HCT116 (cell line): Measurements from ENCODE around the gene PIKFYVE. TPM values are rescaled to one million over a fixed set of nuclear protein-coding genes. Genes with fewer than 3 reads are reported as not detected.

Experiments used
- ATAC-seq: fragments of 200-7000 bp; cut with Tn5 transposase; 2 replicates; pipeline ENCODE4 v1.9.1; 2020; ENCODE audit warnings: mild to moderate bottlenecking, moderate library complexity
- BruUV-seq: library from RNA; stranded (reverse); fragments of 400-500 nt; replicated peaks from 2 replicates; lab custom pipeline; 2021; lab: Mats Ljungman, UMichigan
- CTCF ChIA-PET: fragments of 300-600 bp; sonication (Branson Sonifier 250); formaldehyde crosslinking; loops from one replicate; lab custom pipeline; 2021; ENCODE audit warnings: antibody characterized with exemption; lab: Charles Lee
- POLR2A ChIA-PET: fragments of 300-600, 350-600 bp; sonication (Branson Sonifier 250); formaldehyde crosslinking; loops from one replicate; lab custom pipeline; 2021; ENCODE audit warnings: antibody characterized with exemption; lab: Charles Lee
- RAD21 ChIA-PET, 2 experiments: fragments of 300-600 bp; sonication (Branson Sonifier 250); formaldehyde crosslinking; loops; one replicate each; lab custom pipeline; 2023; ENCODE audit warnings: low total read pairs in 2 of 2; ENCODE audit not compliant: uncharacterized antibody in 2 of 2, unreplicated experiment in 2 of 2, low non-redundant PET in 1 of 2; lab: Charles Lee
- DNase-seq: peaks from one replicate; pipeline ENCODE4 v3.0.0-alpha.2; 2010; ENCODE audit warnings: low read depth, low spot score
- H2AFZ ChIP-seq: fragments of 200-600 bp; shearing (Covaris generic), sonication (generic); 2 replicates; pipeline ENCODE4 v1.6.1; 2017; ENCODE audit warnings: low read depth, mixed run types, mixed read lengths, antibody characterized with exemption, low read length; ENCODE audit not compliant: poor library complexity, severe bottlenecking
- H3K27ac ChIP-seq: 2 replicates; pipeline ENCODE4 v1.5.1; 2012; ENCODE audit warnings: low read depth, low read length
- H3K27me3 ChIP-seq: fragments of 200-600 bp; sonication (generic); 2 replicates; pipeline ENCODE4 v1.6.1; 2016; ENCODE audit warnings: mixed run types, low read length, mixed read lengths; ENCODE audit not compliant: insufficient read depth
- H3K36me3 ChIP-seq, 2 experiments: fragments of 200-500 bp in 1 of 2; fragments of 200-600 bp in 1 of 2; sonication (Bioruptor generic) in 1 of 2; sonication (generic) in 1 of 2; 2 replicates each; pipeline versions ENCODE4 v1.5.1 to v1.6.1; 2014 to 2016; ENCODE audit warnings: low read length in 2 of 2, inconsistent platforms in 1 of 2, mixed read lengths in 1 of 2, mixed run types in 1 of 2; ENCODE audit not compliant: insufficient read depth in 2 of 2, control insufficient read depth in 1 of 2
- H3K4me1 ChIP-seq, 2 experiments: fragments of 200-600 bp in 1 of 2; sonication (generic) in 1 of 2; 2 replicates each; pipeline versions ENCODE4 v1.5.1 to v1.6.1; 2012 to 2017; ENCODE audit warnings: low read length in 2 of 2, inconsistent platforms in 1 of 2, mild to moderate bottlenecking in 1 of 2, mixed read lengths in 1 of 2, mixed run types in 1 of 2, moderate library complexity in 1 of 2; ENCODE audit not compliant: insufficient read depth in 2 of 2, control insufficient read depth in 1 of 2
- H3K4me2 ChIP-seq: fragments of 200-600 bp; sonication (generic); 2 replicates; pipeline ENCODE4 v1.6.1; 2017; ENCODE audit warnings: mixed run types, low read length, mixed read lengths
- H3K4me3 ChIP-seq, 2 experiments: fragments of 200-600 bp in 1 of 2; sonication (generic) in 1 of 2; replicated peaks in 1 of 2; 2 replicates each; pipeline ENCODE4 v1.5.1; 2011 to 2016; ENCODE audit warnings: low read length in 2 of 2, control low read depth in 1 of 2, low read depth in 1 of 2, mild to moderate bottlenecking in 1 of 2, mixed read lengths in 1 of 2, mixed run types in 1 of 2
- H3K79me2 ChIP-seq: fragments of 200-600 bp; sonication (generic); 2 replicates; pipeline ENCODE4 v1.6.1; 2017; ENCODE audit warnings: mild to moderate bottlenecking, mixed run types, low read length, moderate library complexity, mixed read lengths; ENCODE audit not compliant: insufficient read depth
- H3K9ac ChIP-seq: fragments of 200-600 bp; sonication (generic); 2 replicates; pipeline ENCODE4 v1.6.1; 2016; ENCODE audit warnings: low read length, mixed read lengths
- H3K9me2 ChIP-seq: fragments of 200-600 bp; sonication (generic), shearing (Covaris generic); 2 replicates; pipeline ENCODE4 v1.6.1; 2017; ENCODE audit warnings: mixed run types, mild to moderate bottlenecking, moderate library complexity; ENCODE audit not compliant: insufficient read depth
- H3K9me3 ChIP-seq, 2 experiments: fragments of 200-500 bp in 1 of 2; fragments of 200-600 bp in 1 of 2; sonication (Bioruptor generic) in 1 of 2; sonication (generic) in 1 of 2; 2 replicates each; pipeline ENCODE4 v1.6.1; 2014 to 2017; ENCODE audit warnings: low read length in 2 of 2, mixed read lengths in 2 of 2, inconsistent platforms in 1 of 2, low read depth in 1 of 2, mild to moderate bottlenecking in 1 of 2, mixed run types in 1 of 2, moderate library complexity in 1 of 2; ENCODE audit not compliant: control insufficient read depth in 1 of 2, insufficient read depth in 1 of 2
- H4K20me1 ChIP-seq: fragments of 200-600 bp; sonication (generic), shearing (Covaris generic); 2 replicates; pipeline ENCODE4 v1.6.1; 2017; ENCODE audit warnings: mixed run types, mild to moderate bottlenecking, moderate library complexity; ENCODE audit not compliant: insufficient read depth
- CBX3 ChIP-seq: IDR thresholded peaks from 2 replicates; pipeline ENCODE4 v1.6.1; 2012; ENCODE audit warnings: low read depth
- CEBPB ChIP-seq: IDR thresholded peaks from 2 replicates; pipeline ENCODE4 v1.6.1; 2012; ENCODE audit warnings: low read depth
- EGR1 ChIP-seq: IDR thresholded peaks from 2 replicates; pipeline ENCODE4 v1.6.1; 2012; ENCODE audit warnings: low read depth
- EZH2phosphoT487 ChIP-seq: fragments of 200-600 bp; IDR thresholded peaks from 2 replicates; pipeline ENCODE4 v1.6.1; 2018; ENCODE audit warnings: antibody characterized with exemption, borderline replicate concordance
- FOSL1 ChIP-seq: IDR thresholded peaks from 2 replicates; pipeline ENCODE4 v1.6.1; 2012; ENCODE audit warnings: low read depth
- JUND ChIP-seq: IDR thresholded peaks from 2 replicates; pipeline ENCODE4 v1.6.1; 2012
- POLR2A ChIP-seq: IDR thresholded peaks from 2 replicates; pipeline ENCODE4 v1.7.0; 2011; ENCODE audit warnings: borderline replicate concordance; ENCODE audit not compliant: insufficient read depth, insufficient read length; ENCODE audit errors: extremely low read depth
- POLR2AphosphoS5 ChIP-seq: IDR thresholded peaks from 2 replicates; pipeline ENCODE4 v1.6.1; 2011; ENCODE audit warnings: mild to moderate bottlenecking, low read depth, low read length, moderate library complexity
- RAD21 ChIP-seq: IDR thresholded peaks from 2 replicates; pipeline ENCODE4 v1.6.1; 2012; ENCODE audit warnings: low read depth, mild to moderate bottlenecking
- SP1 ChIP-seq: IDR thresholded peaks from 2 replicates; pipeline ENCODE4 v1.6.1; 2012; ENCODE audit warnings: low read depth
- SRF ChIP-seq: IDR thresholded peaks from 2 replicates; pipeline ENCODE4 v1.6.1; 2012; ENCODE audit warnings: low read depth
- TCF7L2 ChIP-seq: IDR thresholded peaks from 2 replicates; pipeline ENCODE4 v1.7.0; 2011; ENCODE audit warnings: borderline replicate concordance, inconsistent platforms; ENCODE audit not compliant: insufficient read depth, insufficient read length; ENCODE audit errors: extremely low read depth
- YY1 ChIP-seq: IDR thresholded peaks from 2 replicates; pipeline ENCODE4 v1.6.1; 2011; ENCODE audit warnings: low read length, low read depth, moderate library complexity, mild to moderate bottlenecking; ENCODE audit not compliant: insufficient replicate concordance; ENCODE audit errors: extremely low read depth
- ZNF274 ChIP-seq: fragments of 200-500 bp; sonication (Bioruptor generic); IDR thresholded peaks from 2 replicates; pipeline ENCODE4 v1.6.1; 2014; ENCODE audit warnings: mild to moderate bottlenecking, low read depth, low read length, inconsistent platforms
- intact Hi-C: fragments of 100-400 bp; cut with micrococcal nuclease; formaldehyde crosslinking; loops from 2 replicates; pipeline ENCODE4 v1.10.0; 2022
- total RNA-seq: library from RNA; stranded (reverse); gene quantifications from one replicate; pipeline ENCODE4 v1.2.1, GENCODE V29; 2021; ENCODE audit not compliant: unreplicated experiment
- TF ChIP-seq, protein P1 (sequence below): IDR thresholded peaks from 2 replicates; pipeline ENCODE4 v1.6.1; 2012
- TF ChIP-seq, protein P2 (sequence below): IDR thresholded peaks from 2 replicates; pipeline ENCODE4 v1.6.1; 2011; ENCODE audit warnings: mild to moderate bottlenecking, low read length, moderate library complexity; ENCODE audit not compliant: insufficient replicate concordance; ENCODE audit errors: extremely low read depth

Gene PIKFYVE
- total RNA-seq, 1 experiment from 2014 or later: 21.8 TPM

DNA sequence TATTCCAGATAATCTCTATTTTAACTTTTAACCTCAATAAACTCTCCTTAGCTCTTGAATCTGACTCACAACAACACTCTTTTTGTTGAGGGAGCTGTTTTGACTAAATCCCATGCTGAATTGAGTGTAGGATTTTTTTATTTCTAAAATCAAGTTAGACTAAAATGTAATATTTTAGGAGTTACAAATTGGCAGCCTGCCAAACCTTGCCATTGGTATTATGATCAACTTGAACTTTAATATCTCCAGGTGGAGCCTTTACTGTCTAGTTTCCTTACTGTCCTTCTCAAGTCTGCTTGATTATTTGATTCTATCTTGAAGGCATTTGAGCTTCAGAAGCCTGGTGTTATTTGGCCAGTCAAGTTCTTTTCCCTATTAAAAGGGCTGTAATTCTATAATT, 8.7 kb downstream of the PIKFYVE start:
- intact Hi-C loops: no loop called here
- Histone ChIP-seq H3K79me2 (peaks cover 3% of the 10 kb centered on the region), H3K27me3 (no peaks in the 10 kb centered on the region), H3K9me3 (no peaks in the 10 kb centered on the region), H3K4me2 (no peak overlapping the region), H3K4me3 (no peak overlapping the region), H3K4me1 (no peaks in the 10 kb centered on the region), H3K9me2 (no peaks in the 10 kb centered on the region), H3K9ac (no peak overlapping the region), H3K36me3 (peaks cover 20 to 35% of the 10 kb centered on the region in 2 experiments; a peak in 3 of 4 replicates), H3K27ac (no peak overlapping the region), H4K20me1 (no peaks in the 10 kb centered on the region), H2AFZ (no peak overlapping the region)
- CTCF ChIA-PET: no interaction called here
- ATAC-seq (no peak), DNase-seq (no peak)
- no peak for TF ChIP-seq SRF
- no peak for TF ChIP-seq POLR2AphosphoS5
- RAD21 ChIA-PET: no interaction called here
- POLR2A ChIA-PET: interaction anchor here (1.1 kb wide), 1 partner anchor 9 kb away, joined by 5 read pairs; the partner anchor contains the start of gene PIKFYVE
- BruUV-seq: no TSS peak

DNA sequence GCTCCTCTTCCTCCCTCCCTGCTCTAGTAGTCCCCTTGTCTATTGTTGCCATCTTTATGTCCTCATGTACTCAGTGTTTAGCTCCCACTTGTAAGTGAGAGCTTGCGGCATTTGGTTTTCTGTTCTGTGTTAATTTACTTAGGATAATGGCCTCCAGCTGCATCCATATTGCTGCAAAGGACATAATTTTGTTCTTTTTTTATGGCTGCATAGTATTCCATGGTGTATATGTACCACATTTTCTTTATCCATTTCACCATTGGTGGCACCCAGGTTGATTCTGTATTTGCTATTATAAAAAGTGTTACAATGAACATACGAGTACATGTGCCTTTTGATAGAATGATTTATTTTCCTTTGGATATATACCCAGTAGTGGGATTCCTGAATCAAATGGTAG, 12.5 kb downstream of the PIKFYVE start:
- no peak overlapping the region for H3K27ac ChIP-seq
- ChIA-PET RAD21 (no interaction called here), CTCF (no interaction called here), POLR2A (no interaction called here)
- H3K9me2 ChIP-seq: no peaks in the 10 kb centered on the region
- no peak overlapping the region for H3K4me2 ChIP-seq
- intact Hi-C loops: no loop called here
- H3K27me3 ChIP-seq: no peaks in the 10 kb centered on the region
- H4K20me1 ChIP-seq: no peaks in the 10 kb centered on the region
- H3K9me3 ChIP-seq: no peaks in the 10 kb centered on the region
- no peak overlapping the region for H3K4me3 ChIP-seq
- no peak for DNase-seq
- peaks cover 3 to 7% of the 10 kb centered on the region in 2 experiments; a peak in 2 of 4 replicates for H3K4me1 ChIP-seq
- ATAC-seq: no peak
- no TSS peak for BruUV-seq
- H2AFZ ChIP-seq: no peak overlapping the region
- TF ChIP-seq YY1: no peak
- no peak for TF ChIP-seq EZH2phosphoT487
- TF ChIP-seq CBX3: no peak
- no peak for TF ChIP-seq POLR2AphosphoS5
- TF ChIP-seq TCF7L2: no peak
- no peak for TF ChIP-seq FOSL1
- TF ChIP-seq RAD21: no peak
- no peak for TF ChIP-seq JUND
- no peak for TF ChIP-seq EGR1
- TF ChIP-seq CEBPB: no peak
- no peak for TF ChIP-seq ZNF274
- TF ChIP-seq SP1: no peak
- TF ChIP-seq, protein P1, sequence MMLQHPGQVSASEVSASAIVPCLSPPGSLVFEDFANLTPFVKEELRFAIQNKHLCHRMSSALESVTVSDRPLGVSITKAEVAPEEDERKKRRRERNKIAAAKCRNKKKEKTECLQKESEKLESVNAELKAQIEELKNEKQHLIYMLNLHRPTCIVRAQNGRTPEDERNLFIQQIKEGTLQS: no peak
- TF ChIP-seq POLR2A: no peak
- TF ChIP-seq, protein P2, sequence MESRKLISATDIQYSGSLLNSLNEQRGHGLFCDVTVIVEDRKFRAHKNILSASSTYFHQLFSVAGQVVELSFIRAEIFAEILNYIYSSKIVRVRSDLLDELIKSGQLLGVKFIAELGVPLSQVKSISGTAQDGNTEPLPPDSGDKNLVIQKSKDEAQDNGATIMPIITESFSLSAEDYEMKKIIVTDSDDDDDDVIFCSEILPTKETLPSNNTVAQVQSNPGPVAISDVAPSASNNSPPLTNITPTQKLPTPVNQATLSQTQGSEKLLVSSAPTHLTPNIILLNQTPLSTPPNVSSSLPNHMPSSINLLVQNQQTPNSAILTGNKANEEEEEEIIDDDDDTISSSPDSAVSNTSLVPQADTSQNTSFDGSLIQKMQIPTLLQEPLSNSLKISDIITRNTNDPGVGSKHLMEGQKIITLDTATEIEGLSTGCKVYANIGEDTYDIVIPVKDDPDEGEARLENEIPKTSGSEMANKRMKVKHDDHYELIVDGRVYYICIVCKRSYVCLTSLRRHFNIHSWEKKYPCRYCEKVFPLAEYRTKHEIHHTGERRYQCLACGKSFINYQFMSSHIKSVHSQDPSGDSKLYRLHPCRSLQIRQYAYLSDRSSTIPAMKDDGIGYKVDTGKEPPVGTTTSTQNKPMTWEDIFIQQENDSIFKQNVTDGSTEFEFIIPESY: no peak
- TF ChIP-seq SRF: no peak
- H3K9ac ChIP-seq: no peak overlapping the region
- H3K79me2 ChIP-seq: no peaks in the 10 kb centered on the region
- peaks cover 21 to 31% of the 10 kb centered on the region in 2 experiments; a peak in 2 of 4 replicates for H3K36me3 ChIP-seq
